Measurements from ENCODE around the gene NPB.

The NPB gene

DNA sequence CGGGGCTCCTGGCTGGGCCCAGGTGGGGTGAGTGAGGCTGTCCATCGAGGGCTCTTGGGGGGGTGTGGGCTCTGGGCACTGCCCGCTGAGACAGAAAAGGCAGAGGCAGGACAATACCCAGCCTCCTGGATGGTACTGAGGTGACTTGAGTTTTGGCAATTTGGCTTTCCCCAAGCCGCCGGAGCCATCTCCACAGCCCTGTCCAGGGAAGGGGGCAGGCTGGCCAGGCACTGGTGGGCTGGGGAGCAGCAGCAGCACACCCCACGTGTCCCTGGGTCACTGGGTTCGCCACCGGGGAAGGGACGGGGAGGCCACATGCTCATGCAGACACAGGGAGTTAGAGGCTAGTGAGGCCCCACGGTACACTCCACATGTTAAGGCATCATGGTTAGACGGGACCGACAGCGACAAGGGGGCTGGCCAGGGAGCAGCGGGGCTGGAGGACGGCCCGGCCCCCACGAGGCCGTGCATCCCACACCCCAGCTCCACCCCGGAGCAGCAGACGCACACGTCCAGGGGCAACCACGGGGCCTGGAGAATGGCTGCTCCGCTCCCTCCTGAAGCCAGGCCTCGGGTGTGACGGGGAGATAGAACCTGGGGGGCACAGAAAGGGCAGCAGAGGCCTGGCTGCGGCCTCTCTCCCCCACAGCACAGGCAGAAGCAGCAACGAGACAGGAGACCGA lies 33.9 kb upstream of the NPB start:
- peaks cover 40% of the 10 kb centered on the region for H3F3A ChIP-seq (ENCODE audit: control insufficient read depth, insufficient read depth)
- peaks cover 59% of the 10 kb centered on the region for H3K4me1 ChIP-seq (ENCODE audit: control insufficient read depth, low read length)
- no peaks in the 10 kb centered on the region for H3K27me3 ChIP-seq (ENCODE audit: control insufficient read depth, low read length)
- 0 out of 2 replicates have a peak, but pooled peaks cover 4% of the 10 kb centered on the region for H4K20me1 ChIP-seq (ENCODE audit: control insufficient read depth, insufficient read depth, low read depth, low read length)
- TF ChIP-seq EZH2phosphoT487 (IDR thresholded peaks at IDR 0.05; ENCODE audit: borderline replicate concordance, low read length) (no peak), CTCF (IDR thresholded peaks at IDR 0.05; ENCODE audit: low read depth, low read length, poor library complexity, severe bottlenecking) (no peak)
- H3K27ac ChIP-seq (ENCODE audit: low read depth, low read length) = no peak overlapping the region
- H3K9me3 ChIP-seq (ENCODE audit: control insufficient read depth, insufficient read depth, low read length) = no peaks in the 10 kb centered on the region
- no peak overlapping the region for H3K4me3 ChIP-seq (ENCODE audit: low read length)
- H3K9me2 ChIP-seq (replicated peaks; ENCODE audit: control insufficient read depth, low read length) = no peaks in the 10 kb centered on the region
- peaks cover 81% of the 10 kb centered on the region for H3K36me3 ChIP-seq (ENCODE audit: control insufficient read depth, low read length)
- peaks cover 68% of the 10 kb centered on the region for H3K79me2 ChIP-seq (ENCODE audit: control insufficient read depth, low read length)
- no peak overlapping the region for H3K4me2 ChIP-seq (ENCODE audit: low read length)

- peaks cover 76% of the 10 kb centered on the region for H3K36me3 ChIP-seq (ENCODE audit: control insufficient read depth, low read length)
- peaks cover 44% of the 10 kb centered on the region for H3F3A ChIP-seq (ENCODE audit: control insufficient read depth, insufficient read depth)
- no peak overlapping the region for H3K27ac ChIP-seq (ENCODE audit: low read depth, low read length)
These were observed 33.3 kb upstream of the NPB start for GRCh38 chr17:81868674-81869220.

DNA sequence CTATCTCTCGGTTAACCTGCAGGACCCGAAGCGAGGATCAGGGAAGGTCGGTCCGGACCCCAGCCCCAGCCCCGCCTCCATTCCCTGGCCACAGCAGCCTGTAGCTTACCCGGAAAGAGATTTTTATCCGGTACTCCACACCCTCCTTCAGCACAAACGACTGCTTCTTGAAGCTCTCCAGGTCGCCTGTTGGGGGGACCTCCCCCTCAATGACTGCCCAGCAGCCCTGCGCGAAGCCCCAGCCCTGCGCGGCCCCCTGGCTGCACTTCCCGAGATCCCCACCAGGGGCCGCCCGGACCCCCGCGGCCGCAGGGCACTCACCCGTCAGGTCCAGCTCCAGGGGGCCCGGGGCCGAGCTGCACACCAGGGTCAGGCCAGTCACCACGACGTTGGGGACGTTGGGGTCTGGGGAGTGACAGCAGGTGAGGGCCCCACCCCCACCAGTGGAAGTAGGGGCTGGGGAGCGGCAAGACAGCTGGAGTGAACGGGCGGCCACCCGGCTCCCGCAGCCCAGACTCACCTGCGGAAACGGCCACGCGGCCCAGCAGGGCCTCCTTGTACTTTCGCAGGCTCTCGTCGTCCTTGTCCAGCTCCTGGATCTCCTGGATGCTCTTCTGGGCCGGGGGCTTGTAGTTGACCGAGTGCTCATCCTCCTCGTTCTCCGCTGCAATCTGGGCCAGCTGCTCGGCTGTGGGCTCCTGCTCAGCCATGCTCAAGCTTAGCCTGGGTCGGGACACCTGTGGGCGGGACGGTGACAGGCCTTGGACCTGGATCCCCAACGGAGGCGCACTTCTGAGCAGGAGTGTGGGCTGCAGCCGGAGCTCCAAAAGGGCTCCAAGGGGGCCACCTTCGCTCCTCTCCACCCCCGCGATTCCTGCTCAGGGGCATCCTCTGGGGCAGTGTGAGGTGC lies 32.6 kb upstream of the NPB start:
- peak overlapping the region; percentile 85 for H3K27ac ChIP-seq (ENCODE audit: low read depth, low read length)
- no peaks in the 10 kb centered on the region for H3K9me3 ChIP-seq (ENCODE audit: control insufficient read depth, insufficient read depth, low read length)
- peaks cover 55% of the 10 kb centered on the region for H3K79me2 ChIP-seq (ENCODE audit: control insufficient read depth, low read length)
- H4K20me1 ChIP-seq (ENCODE audit: control insufficient read depth, insufficient read depth, low read depth, low read length) = no peaks in the 10 kb centered on the region
- peaks cover 52% of the 10 kb centered on the region for H3F3A ChIP-seq (ENCODE audit: control insufficient read depth, insufficient read depth)
- H3K9me2 ChIP-seq (replicated peaks; ENCODE audit: control insufficient read depth, low read length) = no peaks in the 10 kb centered on the region
- H3K27me3 ChIP-seq (ENCODE audit: control insufficient read depth, low read length) = no peaks in the 10 kb centered on the region
- peaks cover 65% of the 10 kb centered on the region for H3K4me1 ChIP-seq (ENCODE audit: control insufficient read depth, low read length)
- H3K4me3 ChIP-seq (ENCODE audit: low read length) = peak overlapping the region; percentile 97
- H3K36me3 ChIP-seq (ENCODE audit: control insufficient read depth, low read length) = peaks cover 70% of the 10 kb centered on the region
- peak; percentile 86 for TF ChIP-seq CTCF (IDR thresholded peaks at IDR 0.05; ENCODE audit: low read depth, low read length, poor library complexity, severe bottlenecking)
- TF ChIP-seq EZH2phosphoT487 (IDR thresholded peaks at IDR 0.05; ENCODE audit: borderline replicate concordance, low read length) = no peak
- H3K4me2 ChIP-seq (ENCODE audit: low read length) = peak overlapping the region; percentile 86

More at GRCh38 chr17:81868674-81869220, 33.3 kb upstream of the NPB start:
- peaks cover 62% of the 10 kb centered on the region for H3K79me2 ChIP-seq (ENCODE audit: control insufficient read depth, low read length)
- TF ChIP-seq CTCF (IDR thresholded peaks at IDR 0.05; ENCODE audit: low read depth, low read length, poor library complexity, severe bottlenecking) (no peak), EZH2phosphoT487 (IDR thresholded peaks at IDR 0.05; ENCODE audit: borderline replicate concordance, low read length) (no peak)
- peak overlapping the region; percentile 86 for H3K4me2 ChIP-seq (ENCODE audit: low read length)
- H3K4me3 ChIP-seq (ENCODE audit: low read length) = 0 out of 2 replicates have a peak overlapping the region, but pooled peaks have one; percentile 97
- no peaks in the 10 kb centered on the region for H4K20me1 ChIP-seq (ENCODE audit: control insufficient read depth, insufficient read depth, low read depth, low read length)
- no peaks in the 10 kb centered on the region for H3K27me3 ChIP-seq (ENCODE audit: control insufficient read depth, low read length)
- H3K9me2 ChIP-seq (replicated peaks; ENCODE audit: control insufficient read depth, low read length) = no peaks in the 10 kb centered on the region
- H3K9me3 ChIP-seq (ENCODE audit: control insufficient read depth, insufficient read depth, low read length) = no peaks in the 10 kb centered on the region
- peaks cover 59% of the 10 kb centered on the region for H3K4me1 ChIP-seq (ENCODE audit: control insufficient read depth, low read length)

Measured in DOHH2 (cell line).